ENCODE measurements around the gene MYO1H.
A peak's percentile ranks its signal among the peaks of the same experiment; 100 is the strongest.

Gene MYO1H, protein sequence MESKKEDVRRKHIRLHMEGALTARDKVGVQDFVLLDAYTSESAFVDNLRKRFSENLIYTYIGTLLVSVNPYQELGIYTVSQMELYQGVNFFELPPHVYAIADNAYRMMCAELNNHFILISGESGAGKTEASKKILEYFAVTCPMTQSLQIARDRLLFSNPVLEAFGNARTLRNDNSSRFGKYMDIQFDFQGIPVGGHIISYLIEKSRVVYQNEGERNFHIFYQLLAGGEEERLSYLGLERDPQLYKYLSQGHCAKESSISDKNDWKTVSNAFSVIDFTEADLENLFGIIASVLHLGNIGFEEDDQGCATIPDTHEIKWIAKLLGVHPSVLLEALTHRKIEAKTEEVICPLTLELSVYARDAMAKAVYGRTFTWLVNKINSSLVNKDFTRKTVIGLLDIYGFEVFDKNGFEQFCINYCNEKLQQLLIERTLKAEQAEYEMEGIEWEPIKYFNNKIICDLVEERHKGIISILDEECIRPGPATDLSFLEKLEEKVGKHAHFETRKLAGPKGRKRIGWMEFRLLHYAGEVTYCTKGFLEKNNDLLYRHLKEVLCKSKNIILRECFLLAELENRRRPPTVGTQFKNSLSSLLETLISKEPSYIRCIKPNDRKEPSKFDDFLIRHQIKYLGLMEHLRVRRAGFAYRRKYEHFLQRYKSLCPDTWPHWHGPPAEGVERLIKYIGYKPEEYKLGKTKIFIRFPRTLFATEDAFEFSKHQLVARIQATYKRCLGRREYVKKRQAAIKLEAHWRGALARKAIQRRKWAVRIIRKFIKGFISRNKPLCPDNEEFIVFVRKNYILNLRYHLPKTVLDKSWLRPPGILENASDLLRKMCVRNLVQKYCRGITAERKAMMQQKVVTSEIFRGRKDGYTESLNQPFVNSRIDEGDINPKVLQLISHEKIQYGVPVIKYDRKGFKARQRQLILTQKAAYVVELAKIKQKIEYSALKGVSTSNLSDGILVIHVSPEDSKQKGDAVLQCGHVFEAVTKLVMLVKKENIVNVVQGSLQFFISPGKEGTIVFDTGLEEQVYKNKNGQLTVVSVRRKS

DNA sequence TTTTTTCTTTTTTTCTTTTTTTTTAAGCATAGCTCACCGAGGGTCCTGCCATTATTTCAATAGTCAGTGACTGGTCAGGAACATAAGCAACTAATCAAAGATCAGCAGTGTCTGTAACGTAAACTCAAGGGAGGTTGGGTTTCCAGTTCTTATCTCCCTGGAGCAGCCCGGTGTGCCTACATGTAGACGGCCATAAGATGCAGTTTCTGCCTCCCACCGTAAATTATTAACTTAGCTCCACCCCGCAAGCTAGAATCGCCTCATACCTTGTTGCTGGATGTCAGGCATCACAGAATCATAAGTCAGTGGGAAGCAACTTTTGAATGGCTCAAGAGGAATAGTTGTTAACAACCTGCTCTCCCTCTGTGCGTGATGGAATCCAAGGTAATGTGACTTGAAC, at the start of gene MYO1H:
MYO1H (plus strand) TSS at position 312 of the 400 bp plus-strand sequence; CDS start at position 373, 61 bp downstream.
- no peak for DNase-seq (ENCODE audit: low read depth in 2 of 2)
- no peak within 1 kb of the TSS for H3K4me3 ChIP-seq (replicated peaks in 1 of 2; ENCODE audit: low read depth in 2 of 2, low read length in 2 of 2)
- TF ChIP-seq, protein P1, sequence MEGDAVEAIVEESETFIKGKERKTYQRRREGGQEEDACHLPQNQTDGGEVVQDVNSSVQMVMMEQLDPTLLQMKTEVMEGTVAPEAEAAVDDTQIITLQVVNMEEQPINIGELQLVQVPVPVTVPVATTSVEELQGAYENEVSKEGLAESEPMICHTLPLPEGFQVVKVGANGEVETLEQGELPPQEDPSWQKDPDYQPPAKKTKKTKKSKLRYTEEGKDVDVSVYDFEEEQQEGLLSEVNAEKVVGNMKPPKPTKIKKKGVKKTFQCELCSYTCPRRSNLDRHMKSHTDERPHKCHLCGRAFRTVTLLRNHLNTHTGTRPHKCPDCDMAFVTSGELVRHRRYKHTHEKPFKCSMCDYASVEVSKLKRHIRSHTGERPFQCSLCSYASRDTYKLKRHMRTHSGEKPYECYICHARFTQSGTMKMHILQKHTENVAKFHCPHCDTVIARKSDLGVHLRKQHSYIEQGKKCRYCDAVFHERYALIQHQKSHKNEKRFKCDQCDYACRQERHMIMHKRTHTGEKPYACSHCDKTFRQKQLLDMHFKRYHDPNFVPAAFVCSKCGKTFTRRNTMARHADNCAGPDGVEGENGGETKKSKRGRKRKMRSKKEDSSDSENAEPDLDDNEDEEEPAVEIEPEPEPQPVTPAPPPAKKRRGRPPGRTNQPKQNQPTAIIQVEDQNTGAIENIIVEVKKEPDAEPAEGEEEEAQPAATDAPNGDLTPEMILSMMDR (IDR thresholded peaks at IDR 0.05; ENCODE audit: low read depth, low read length) = no peak

DNA sequence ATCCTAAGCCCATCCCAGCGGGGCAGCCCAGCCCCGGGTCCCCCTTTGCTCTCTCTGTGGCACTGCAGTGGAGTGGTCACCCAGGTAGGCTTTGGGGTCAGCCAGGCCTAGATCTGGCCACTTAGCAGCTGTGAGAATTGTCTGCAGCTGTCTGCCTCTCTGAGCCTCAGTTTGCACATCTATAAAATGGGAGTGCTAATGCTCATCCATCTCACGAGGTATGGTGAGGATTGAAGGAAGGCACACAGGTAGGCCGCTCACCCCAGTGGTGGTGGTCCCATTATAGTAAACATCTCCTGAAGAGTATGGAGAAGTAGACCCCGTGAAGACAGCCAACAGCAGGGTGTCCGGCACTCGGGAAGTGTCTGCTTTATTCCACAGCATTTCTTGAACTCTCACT, 47.9 kb upstream of the MYO1H start:
- DNase-seq (ENCODE audit: low read depth in 2 of 2) = no peak
- no peak overlapping the region for H3K4me3 ChIP-seq (replicated peaks in 1 of 2; ENCODE audit: low read depth in 2 of 2, low read length in 2 of 2)
- TF ChIP-seq, protein P1 (IDR thresholded peaks at IDR 0.05; ENCODE audit: low read depth, low read length) = no peak

DNA sequence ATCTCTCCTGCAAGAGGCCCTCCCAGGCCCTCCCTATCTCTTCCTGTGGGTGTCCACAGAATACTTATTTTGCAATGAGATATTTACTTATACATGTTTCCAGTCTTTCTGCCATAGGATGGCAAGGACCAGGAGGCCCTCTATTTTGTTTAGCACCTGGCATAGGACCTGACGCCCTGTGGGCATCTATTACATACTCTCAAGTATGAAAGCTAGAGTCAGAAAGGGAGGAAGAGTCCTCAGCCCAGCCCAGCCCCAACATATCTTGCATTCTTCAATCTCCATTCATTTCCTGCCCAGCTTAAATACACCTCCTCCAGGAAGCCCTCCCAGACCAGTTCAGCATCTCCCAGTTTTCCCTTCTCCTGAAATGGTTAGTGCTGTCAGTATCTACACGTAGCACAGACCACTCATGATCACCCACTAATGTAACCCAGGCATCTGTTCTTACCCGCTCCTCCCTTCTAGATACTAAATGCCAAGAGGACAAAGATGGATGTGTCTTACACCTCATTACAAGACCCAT, 46.0 kb upstream of the MYO1H start:
- no peak for DNase-seq (ENCODE audit: low read depth in 2 of 2)
- no peak overlapping the region for H3K4me3 ChIP-seq (replicated peaks in 1 of 2; ENCODE audit: low read depth in 2 of 2, low read length in 2 of 2)
- TF ChIP-seq, protein P1 (IDR thresholded peaks at IDR 0.05; ENCODE audit: low read depth, low read length) = no peak

DNA sequence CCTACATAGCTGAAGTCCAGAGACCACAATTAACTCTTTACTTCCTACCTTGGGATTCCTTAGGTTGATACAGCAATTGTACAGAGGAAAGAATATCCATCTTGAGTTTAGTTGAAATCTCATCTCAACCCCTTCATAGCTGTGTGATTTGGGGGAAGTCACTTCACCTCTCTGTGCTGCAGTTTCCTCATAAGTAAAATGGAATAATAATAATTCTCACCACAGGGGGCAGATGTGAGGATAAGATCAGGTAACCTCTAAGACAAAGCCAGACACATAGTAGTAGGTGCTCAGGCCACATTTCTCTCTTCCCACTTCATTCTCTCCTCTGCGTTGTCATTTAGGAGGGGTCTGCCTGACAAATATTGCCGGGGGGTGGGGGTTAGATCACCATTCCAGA, 45.3 kb upstream of the MYO1H start:
- no peak overlapping the region for H3K4me3 ChIP-seq (replicated peaks in 1 of 2; ENCODE audit: low read depth in 2 of 2, low read length in 2 of 2)
- TF ChIP-seq, protein P1 (IDR thresholded peaks at IDR 0.05; ENCODE audit: low read depth, low read length) = no peak
- peak in 1 of 2 donors; percentile 17 for DNase-seq (ENCODE audit: low read depth in 2 of 2)

DNA sequence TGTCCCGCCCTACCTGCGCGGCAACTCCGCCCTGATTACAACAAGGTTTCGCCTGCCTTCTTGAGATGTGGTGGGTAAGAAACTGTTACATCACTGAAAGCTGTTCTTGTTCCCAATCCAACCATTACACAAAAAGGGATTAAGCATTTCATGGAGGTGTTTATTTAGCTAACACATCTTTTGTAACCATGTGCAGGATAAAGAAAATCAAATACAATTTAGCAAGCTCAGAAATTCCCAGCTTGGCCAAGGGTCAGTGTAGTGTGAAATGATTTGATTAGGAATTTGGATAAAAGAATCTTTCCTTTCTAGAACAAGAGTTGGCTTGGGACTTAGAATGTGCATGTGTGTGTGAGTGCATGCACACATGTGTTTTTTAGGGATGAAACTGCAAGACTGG, 44.9 kb upstream of the MYO1H start:
- no peak for DNase-seq (ENCODE audit: low read depth in 2 of 2)
- TF ChIP-seq, protein P1 (IDR thresholded peaks at IDR 0.05; ENCODE audit: low read depth, low read length) = no peak
- H3K4me3 ChIP-seq (replicated peaks in 1 of 2; ENCODE audit: low read depth in 2 of 2, low read length in 2 of 2) = no peak overlapping the region

DNA sequence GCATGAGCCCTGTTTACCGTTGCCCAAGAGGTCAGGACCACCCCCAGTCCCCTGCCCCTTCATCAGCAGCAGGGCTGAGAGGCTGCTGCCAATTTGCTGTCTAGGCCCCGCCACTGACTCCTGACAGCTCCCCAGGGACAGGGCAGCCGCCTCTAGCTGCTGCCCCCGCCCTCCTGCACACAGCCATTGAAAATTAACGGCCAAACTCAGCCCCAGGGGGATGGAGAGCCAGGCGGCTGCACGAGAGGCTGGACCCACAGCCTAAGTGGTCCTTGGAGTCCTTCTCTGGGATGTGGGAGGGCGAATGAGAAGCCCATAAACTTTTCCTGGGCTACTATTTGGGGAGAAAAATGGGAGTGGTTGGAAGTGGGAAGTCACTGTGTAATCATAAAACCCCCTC, 43.2 kb upstream of the MYO1H start:
- TF ChIP-seq, protein P1 (IDR thresholded peaks at IDR 0.05; ENCODE audit: low read depth, low read length) = no peak
- no peak overlapping the region for H3K4me3 ChIP-seq (replicated peaks in 1 of 2; ENCODE audit: low read depth in 2 of 2, low read length in 2 of 2)
- DNase-seq (ENCODE audit: low read depth in 2 of 2) = no peak

All from cardiac fibroblast (primary cell).